Activated CD4-positive, alpha-beta T cell treated with anti-CD3 and anti-CD28 coated beads for 1 hour (primary cell): ENCODE measurements around the gene AUTS2.

ENCODE experiments used
- DNase-seq: peaks from one replicate; pipeline ENCODE4 v3.0.0-alpha.2; 2020

AUTS2 gene

GRCh38 chr7:69957661-69958060 lies 359.4 kb downstream of the AUTS2 start:
- DNase-seq, result no peak

GRCh38 chr7:69959789-69960499 lies 361.7 kb downstream of the AUTS2 start:
- DNase-seq, result no peak

- DNase-seq, result no peak
These were observed 363.2 kb downstream of the AUTS2 start for GRCh38 chr7:69961436-69961835.

GRCh38 chr7:69962186-69963065 lies 364.2 kb downstream of the AUTS2 start:
- DNase-seq, result no peak

- no peak for DNase-seq
These were observed 365.1 kb downstream of the AUTS2 start for GRCh38 chr7:69963393-69963792.

GRCh38 chr7:69966766-69967591 lies 368.7 kb downstream of the AUTS2 start:
- no peak for DNase-seq

- DNase-seq, result no peak
These were observed 369.6 kb downstream of the AUTS2 start for GRCh38 chr7:69967689-69968450.

GRCh38 chr7:69968969-69969556 lies 370.8 kb downstream of the AUTS2 start:
- no peak for DNase-seq

GRCh38 chr7:69981646-69982045 lies 383.4 kb downstream of the AUTS2 start:
- no peak for DNase-seq

- DNase-seq, result no peak
These were observed 383.9 kb downstream of the AUTS2 start for GRCh38 chr7:69982197-69982596.

- DNase-seq, result no peak
These were observed 391.3 kb downstream of the AUTS2 start for GRCh38 chr7:69989551-69989950.

- no peak for DNase-seq
These were observed 394.7 kb downstream of the AUTS2 start for GRCh38 chr7:69992938-69993337.

GRCh38 chr7:69994218-69994617 lies 395.9 kb downstream of the AUTS2 start:
- DNase-seq, result no peak

- DNase-seq, result no peak
These were observed 396.7 kb downstream of the AUTS2 start for GRCh38 chr7:69994886-69995542.

GRCh38 chr7:69996121-69996520 lies 397.8 kb downstream of the AUTS2 start:
- no peak for DNase-seq

GRCh38 chr7:70000737-70001348 lies 402.6 kb downstream of the AUTS2 start:
- DNase-seq, result no peak

GRCh38 chr7:70005480-70005879 lies 407.2 kb downstream of the AUTS2 start:
- no peak for DNase-seq

GRCh38 chr7:70005891-70006260 lies 407.6 kb downstream of the AUTS2 start:
- DNase-seq, result no peak

GRCh38 chr7:70006261-70006920 lies 408.1 kb downstream of the AUTS2 start:
- DNase-seq, result no peak

- no peak for DNase-seq
These were observed 410.2 kb downstream of the AUTS2 start for GRCh38 chr7:70008466-70008865.
